Measurements from ENCODE around the gene AFAP1. TPM values are rescaled to one million over a fixed set of nuclear protein-coding genes. Genes with fewer than 3 reads are reported as not detected.

AFAP1 gene
- total RNA-seq, 1 donor from 2014 or later = 28.7 TPM

GRCh38 chr4:7973545-7973981 lies 33.9 kb upstream of the AFAP1 start:
- ATAC-seq = no peak

GRCh38 chr4:7971881-7972500 lies 32.3 kb upstream of the AFAP1 start:
- Histone ChIP-seq H3K4me3 (no peak overlapping the region), H3K27ac (peak overlapping the region; percentile 82), H3K27me3 (no peaks in the 10 kb centered on the region), H3K4me1 (peaks cover 35% of the 10 kb centered on the region), H3K9me3 (no peaks in the 10 kb centered on the region), H3K36me3 (no peaks in the 10 kb centered on the region)
- intact Hi-C loops (cut with DNase I) = no loop called here
- no peak for TF ChIP-seq CTCF (IDR thresholded peaks at IDR 0.05)
- no peak for ATAC-seq
- no peak for DNase-seq

More at GRCh38 chr4:7973545-7973981, 33.9 kb upstream of the AFAP1 start:
- intact Hi-C loops (cut with DNase I) = no loop called here
- Histone ChIP-seq H3K4me3 (no peak overlapping the region), H3K27ac (no peak overlapping the region), H3K4me1 (peaks cover 36% of the 10 kb centered on the region), H3K27me3 (no peaks in the 10 kb centered on the region), H3K9me3 (no peaks in the 10 kb centered on the region), H3K36me3 (no peaks in the 10 kb centered on the region)
- TF ChIP-seq CTCF (IDR thresholded peaks at IDR 0.05) = no peak
- DNase-seq = no peak

GRCh38 chr4:7971159-7971631 lies 31.5 kb upstream of the AFAP1 start:
- intact Hi-C loops (cut with DNase I) = no loop called here
- no peak for TF ChIP-seq CTCF (IDR thresholded peaks at IDR 0.05)
- no peak for ATAC-seq
- Histone ChIP-seq H3K36me3 (no peaks in the 10 kb centered on the region), H3K4me1 (peaks cover 35% of the 10 kb centered on the region), H3K27ac (peak overlapping the region; percentile 82), H3K9me3 (no peaks in the 10 kb centered on the region), H3K4me3 (peak overlapping the region; percentile 28), H3K27me3 (no peaks in the 10 kb centered on the region)
- DNase-seq = no peak

DNA sequence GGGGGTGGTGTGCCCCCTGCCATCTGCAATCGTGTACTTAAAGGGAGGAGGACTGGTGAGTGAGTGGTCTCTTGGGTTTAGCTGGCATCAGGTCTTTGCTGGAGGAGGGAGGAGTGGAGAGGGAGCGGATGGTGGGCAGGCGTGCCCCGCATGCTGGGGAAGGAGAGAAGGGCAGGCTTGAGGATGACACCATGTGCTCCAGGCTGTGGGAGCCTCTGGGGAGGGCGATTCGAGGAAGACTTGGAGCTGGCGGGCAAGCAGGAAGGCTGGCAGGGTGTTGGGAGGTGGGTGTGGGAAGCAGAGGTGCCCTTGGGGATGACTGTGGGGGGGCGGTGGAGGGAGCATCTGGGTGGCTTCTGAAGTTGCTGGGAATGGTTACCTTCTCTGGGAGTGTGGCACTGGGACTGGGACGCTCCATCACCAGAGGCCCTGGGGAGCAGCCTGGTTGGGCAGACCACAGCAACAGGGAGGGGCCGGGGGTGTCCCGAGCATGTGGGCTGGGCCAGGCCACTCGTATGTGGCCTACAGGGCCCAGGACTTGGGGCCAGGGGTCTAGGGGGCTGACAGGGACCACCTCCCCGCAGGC lies 30.8 kb upstream of the AFAP1 start:
- Histone ChIP-seq H3K27me3 (no peaks in the 10 kb centered on the region), H3K4me1 (peaks cover 39% of the 10 kb centered on the region), H3K27ac (peak overlapping the region; percentile 82), H3K36me3 (no peaks in the 10 kb centered on the region), H3K9me3 (no peaks in the 10 kb centered on the region), H3K4me3 (peak overlapping the region; percentile 28)
- DNase-seq (no peak), ATAC-seq (no peak)
- intact Hi-C loops (cut with DNase I) = no loop called here
- TF ChIP-seq CTCF (IDR thresholded peaks at IDR 0.05) = no peak

GRCh38 chr4:7968262-7968896 lies 28.7 kb upstream of the AFAP1 start:
- TF ChIP-seq CTCF (IDR thresholded peaks at IDR 0.05) = no peak
- Histone ChIP-seq H3K27ac (peak overlapping the region; percentile 82), H3K9me3 (no peaks in the 10 kb centered on the region), H3K4me3 (no peak overlapping the region), H3K36me3 (no peaks in the 10 kb centered on the region), H3K4me1 (peaks cover 50% of the 10 kb centered on the region), H3K27me3 (no peaks in the 10 kb centered on the region)
- intact Hi-C loops (cut with DNase I) = no loop called here
- no peak for DNase-seq
- no peak for ATAC-seq
